HepG2 (cell line): ENCODE measurements around the gene BBC3. TPM values are rescaled to one million over a fixed set of nuclear protein-coding genes. Genes with fewer than 3 reads are reported as not detected.

ENCODE experiments used
- MIXL1 ChIP-seq: IDR thresholded peaks from 2 replicates; pipeline ENCODE4 v1.6.1; 2016
- NFRKB ChIP-seq: fragments of 450-650 bp; IDR thresholded peaks from 2 replicates; pipeline ENCODE4 v1.6.1; 2017
- NR3C1 ChIP-seq: sonication (generic); formaldehyde crosslinking; IDR thresholded peaks from 2 replicates; pipeline ENCODE4 v1.4.0; 2020; ENCODE audit warnings: missing genetic modification reagents
- PCBP2 ChIP-seq: fragments of 200-400 bp; formaldehyde crosslinking; optimal IDR thresholded peaks from 2 replicates; pipeline ENCODE3; 2018; ENCODE audit warnings: low read length, low read depth; ENCODE audit not compliant: poor library complexity, severe bottlenecking
- RNF219 ChIP-seq: sonication (generic); formaldehyde crosslinking; IDR thresholded peaks from 2 replicates; pipeline ENCODE4 v1.5.0; 2020; ENCODE audit warnings: mild to moderate bottlenecking, missing genetic modification reagents
- SIN3A ChIP-seq: IDR thresholded peaks from 2 replicates; pipeline ENCODE4 v1.6.1; 2011; ENCODE audit warnings: low read depth, mild to moderate bottlenecking, control low read depth, low read length, borderline replicate concordance
- SNAPC4 ChIP-seq: sonication (generic); formaldehyde crosslinking; IDR thresholded peaks from 2 replicates; pipeline ENCODE4 v1.4.0; 2020; ENCODE audit warnings: mild to moderate bottlenecking, missing genetic modification reagents
- SRSF9 ChIP-seq: fragments of 200-400 bp; formaldehyde crosslinking; IDR thresholded peaks from 2 replicates; pipeline ENCODE4 v1.6.1; 2018; ENCODE audit warnings: borderline replicate concordance, mild to moderate bottlenecking, low read depth, low read length; ENCODE audit not compliant: insufficient read depth, poor library complexity, severe bottlenecking
- ZMAT5 ChIP-seq: sonication (generic); formaldehyde crosslinking; IDR thresholded peaks from 2 replicates; pipeline ENCODE4 v1.5.0; 2020; ENCODE audit warnings: mild to moderate bottlenecking, low read depth, missing genetic modification reagents, borderline replicate concordance
- ZNF20 ChIP-seq: sonication (generic); formaldehyde crosslinking; IDR thresholded peaks from 2 replicates; pipeline ENCODE4 v1.4.0; 2020; ENCODE audit warnings: mild to moderate bottlenecking, moderate library complexity, missing genetic modification reagents
- ZNF431 ChIP-seq: sonication (generic); formaldehyde crosslinking; IDR thresholded peaks from 2 replicates; pipeline ENCODE4 v1.9.0; 2022; ENCODE audit warnings: missing genetic modification reagents, low read depth, mild to moderate bottlenecking, borderline replicate concordance
- ZNF670 ChIP-seq: sonication (generic); formaldehyde crosslinking; IDR thresholded peaks from 2 replicates; pipeline ENCODE4 v1.8.0; 2022; ENCODE audit warnings: mild to moderate bottlenecking, missing genetic modification reagents, borderline replicate concordance
- polyA plus RNA-seq, 8 experiments: library from polyadenylated mRNA; depleted of rRNA in 3 of 8; stranded (reverse) in 7 of 8; unstranded in 1 of 8; fragments of >200 nt; fragmentation: Illumina TruSeq in 4 of 8; extraction: Trizol in 4 of 8; gene quantifications; 2 replicates each; pipeline versions ENCODE4 v1.2.1 to v1.2.3, GENCODE V29; 2011 to 2016; ENCODE audit warnings: low read depth in 4 of 8, missing spikeins in 1 of 8, mixed read lengths in 1 of 8; ENCODE audit not compliant: insufficient read depth in 1 of 8
- total RNA-seq, 5 experiments: library from RNA; depleted of rRNA; stranded (reverse); fragments of >200 nt; fragmentation: Illumina TruSeq; extraction: Trizol; gene quantifications; 2 replicates each; pipeline ENCODE4 v1.2.3, GENCODE V29; 2016; ENCODE audit warnings: low read depth in 1 of 5
- TF ChIP-seq, protein P1 (sequence below): sonication (generic); formaldehyde crosslinking; IDR thresholded peaks from 2 replicates; pipeline ENCODE4 v1.4.0; 2020; ENCODE audit warnings: missing genetic modification reagents
- TF ChIP-seq, protein P2 (sequence below): sonication (generic); formaldehyde crosslinking; IDR thresholded peaks from 2 replicates; pipeline ENCODE4; 2020; ENCODE audit warnings: missing genetic modification reagents, mild to moderate bottlenecking, borderline replicate concordance

Gene BBC3
- total and polyA plus RNA-seq, 2 of the 13 experiments (the other 11 are each of a cell fraction or from before 2014, with no cell fraction given): 6.1 to 8.8 TPM

DNA sequence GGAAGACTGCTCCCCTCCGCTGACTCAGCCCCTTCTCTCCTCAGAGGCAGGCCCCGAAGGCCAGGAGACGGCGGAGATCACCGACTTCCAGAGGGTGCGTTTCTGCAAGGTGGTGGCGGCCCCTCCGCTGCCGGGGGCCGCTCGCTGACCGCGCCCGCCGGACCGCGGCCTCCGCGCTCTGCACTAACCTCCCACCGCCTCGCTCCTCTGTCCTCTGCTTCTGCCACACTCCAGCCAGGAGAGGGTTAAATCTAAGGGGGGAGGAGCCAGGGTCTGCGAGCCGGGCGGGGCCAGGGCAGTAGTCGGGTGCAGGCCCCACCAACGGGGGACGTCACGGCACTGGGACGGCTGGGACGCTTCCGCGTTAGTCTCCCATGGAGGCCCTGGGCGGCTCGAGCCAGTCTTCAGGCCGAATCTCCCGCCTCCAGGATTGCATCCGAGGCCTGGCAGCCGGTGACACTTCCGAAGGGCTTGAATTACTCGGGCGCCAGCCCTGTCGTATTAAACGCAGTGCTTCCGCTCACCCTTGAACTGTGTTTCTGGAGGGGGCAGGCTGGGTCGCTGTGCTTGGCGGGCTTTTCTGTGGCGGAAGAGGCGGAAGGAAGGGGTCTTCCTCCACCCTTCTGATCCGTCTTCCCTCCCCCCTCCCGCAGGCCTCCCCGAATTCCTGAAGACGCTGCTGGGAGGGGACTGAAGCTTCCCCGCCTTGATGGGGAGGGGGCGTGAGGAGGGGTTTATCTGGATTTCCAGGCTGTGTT, 42.5 kb upstream of the BBC3 start (continued):
- TF ChIP-seq ZNF431: no peak
- TF ChIP-seq SIN3A: no peak; the same call in 1 of the 2 replicates
- TF ChIP-seq PCBP2: no peak
- TF ChIP-seq ZNF670 (CRISPR knock-in tag): peak; percentile 65; the same call in 1 of the 2 replicates
- TF ChIP-seq RNF219 (CRISPR knock-in tag): no peak
- no peak for TF ChIP-seq ZNF20
- no peak for TF ChIP-seq NFRKB
- TF ChIP-seq MIXL1: no peak
- TF ChIP-seq, protein P1, sequence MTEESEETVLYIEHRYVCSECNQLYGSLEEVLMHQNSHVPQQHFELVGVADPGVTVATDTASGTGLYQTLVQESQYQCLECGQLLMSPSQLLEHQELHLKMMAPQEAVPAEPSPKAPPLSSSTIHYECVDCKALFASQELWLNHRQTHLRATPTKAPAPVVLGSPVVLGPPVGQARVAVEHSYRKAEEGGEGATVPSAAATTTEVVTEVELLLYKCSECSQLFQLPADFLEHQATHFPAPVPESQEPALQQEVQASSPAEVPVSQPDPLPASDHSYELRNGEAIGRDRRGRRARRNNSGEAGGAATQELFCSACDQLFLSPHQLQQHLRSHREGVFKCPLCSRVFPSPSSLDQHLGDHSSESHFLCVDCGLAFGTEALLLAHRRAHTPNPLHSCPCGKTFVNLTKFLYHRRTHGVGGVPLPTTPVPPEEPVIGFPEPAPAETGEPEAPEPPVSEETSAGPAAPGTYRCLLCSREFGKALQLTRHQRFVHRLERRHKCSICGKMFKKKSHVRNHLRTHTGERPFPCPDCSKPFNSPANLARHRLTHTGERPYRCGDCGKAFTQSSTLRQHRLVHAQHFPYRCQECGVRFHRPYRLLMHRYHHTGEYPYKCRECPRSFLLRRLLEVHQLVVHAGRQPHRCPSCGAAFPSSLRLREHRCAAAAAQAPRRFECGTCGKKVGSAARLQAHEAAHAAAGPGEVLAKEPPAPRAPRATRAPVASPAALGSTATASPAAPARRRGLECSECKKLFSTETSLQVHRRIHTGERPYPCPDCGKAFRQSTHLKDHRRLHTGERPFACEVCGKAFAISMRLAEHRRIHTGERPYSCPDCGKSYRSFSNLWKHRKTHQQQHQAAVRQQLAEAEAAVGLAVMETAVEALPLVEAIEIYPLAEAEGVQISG: peak; percentile 57; the same call in 1 of the 2 replicates
- TF ChIP-seq, protein P2, sequence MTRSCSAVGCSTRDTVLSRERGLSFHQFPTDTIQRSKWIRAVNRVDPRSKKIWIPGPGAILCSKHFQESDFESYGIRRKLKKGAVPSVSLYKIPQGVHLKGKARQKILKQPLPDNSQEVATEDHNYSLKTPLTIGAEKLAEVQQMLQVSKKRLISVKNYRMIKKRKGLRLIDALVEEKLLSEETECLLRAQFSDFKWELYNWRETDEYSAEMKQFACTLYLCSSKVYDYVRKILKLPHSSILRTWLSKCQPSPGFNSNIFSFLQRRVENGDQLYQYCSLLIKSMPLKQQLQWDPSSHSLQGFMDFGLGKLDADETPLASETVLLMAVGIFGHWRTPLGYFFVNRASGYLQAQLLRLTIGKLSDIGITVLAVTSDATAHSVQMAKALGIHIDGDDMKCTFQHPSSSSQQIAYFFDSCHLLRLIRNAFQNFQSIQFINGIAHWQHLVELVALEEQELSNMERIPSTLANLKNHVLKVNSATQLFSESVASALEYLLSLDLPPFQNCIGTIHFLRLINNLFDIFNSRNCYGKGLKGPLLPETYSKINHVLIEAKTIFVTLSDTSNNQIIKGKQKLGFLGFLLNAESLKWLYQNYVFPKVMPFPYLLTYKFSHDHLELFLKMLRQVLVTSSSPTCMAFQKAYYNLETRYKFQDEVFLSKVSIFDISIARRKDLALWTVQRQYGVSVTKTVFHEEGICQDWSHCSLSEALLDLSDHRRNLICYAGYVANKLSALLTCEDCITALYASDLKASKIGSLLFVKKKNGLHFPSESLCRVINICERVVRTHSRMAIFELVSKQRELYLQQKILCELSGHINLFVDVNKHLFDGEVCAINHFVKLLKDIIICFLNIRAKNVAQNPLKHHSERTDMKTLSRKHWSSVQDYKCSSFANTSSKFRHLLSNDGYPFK (CRISPR knock-in tag): no peak; the same call in 1 of the 2 replicates
- TF ChIP-seq ZMAT5 (CRISPR knock-in tag): no peak
- no peak for TF ChIP-seq NR3C1
- peak; percentile 75; the same call in 1 of the 2 replicates for TF ChIP-seq SNAPC4 (CRISPR knock-in tag)
- TF ChIP-seq SRSF9: no peak
